Rectal smooth muscle tissue (tissue), 1 donor: ENCODE results near the gene NAT16.
A peak's percentile ranks its signal among the peaks of the same experiment; 100 is the strongest.

Source experiments
- H3K27ac ChIP-seq: one replicate; pipeline ENCODE4 v1.7.0; 2013; ENCODE audit warnings: low read depth, low read length, inconsistent platforms
- H3K27me3 ChIP-seq: one replicate; pipeline ENCODE4 v1.7.0; 2013; ENCODE audit warnings: low read length; ENCODE audit not compliant: control insufficient read depth, insufficient read depth
- H3K36me3 ChIP-seq: one replicate; pipeline ENCODE4 v1.7.0; 2013; ENCODE audit warnings: low read length; ENCODE audit not compliant: control insufficient read depth, insufficient read depth
- H3K4me1 ChIP-seq: one replicate; pipeline ENCODE4 v1.7.0; 2013; ENCODE audit warnings: low read length; ENCODE audit not compliant: control insufficient read depth, insufficient read depth
- H3K4me3 ChIP-seq: one replicate; pipeline ENCODE4 v1.7.0; 2013; ENCODE audit warnings: low read length
- H3K9ac ChIP-seq: one replicate; pipeline ENCODE4 v1.7.0; 2013; ENCODE audit warnings: low read length

The NAT16 gene

DNA sequence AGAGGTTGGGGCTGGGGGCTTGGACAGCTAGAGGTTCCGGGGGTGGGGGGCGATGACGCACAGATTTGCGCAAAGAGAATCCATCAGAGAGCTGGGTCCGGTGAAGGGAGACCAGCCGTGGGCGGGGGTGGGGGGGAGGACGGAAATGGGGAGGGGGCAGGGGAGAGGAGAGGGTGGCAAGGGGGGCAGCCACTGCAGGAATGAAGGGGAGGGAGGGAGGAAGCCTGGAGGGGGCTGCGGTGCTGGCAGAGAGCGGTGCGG is 13.5 kb downstream of the NAT16 start:
- Histone ChIP-seq H3K27ac (no peak overlapping the region), H3K36me3 (no peaks in the 10 kb centered on the region), H3K4me1 (peaks cover 2% of the 10 kb centered on the region), H3K4me3 (no peak overlapping the region), H3K27me3 (peaks cover 70% of the 10 kb centered on the region), H3K9ac (no peak overlapping the region)

DNA sequence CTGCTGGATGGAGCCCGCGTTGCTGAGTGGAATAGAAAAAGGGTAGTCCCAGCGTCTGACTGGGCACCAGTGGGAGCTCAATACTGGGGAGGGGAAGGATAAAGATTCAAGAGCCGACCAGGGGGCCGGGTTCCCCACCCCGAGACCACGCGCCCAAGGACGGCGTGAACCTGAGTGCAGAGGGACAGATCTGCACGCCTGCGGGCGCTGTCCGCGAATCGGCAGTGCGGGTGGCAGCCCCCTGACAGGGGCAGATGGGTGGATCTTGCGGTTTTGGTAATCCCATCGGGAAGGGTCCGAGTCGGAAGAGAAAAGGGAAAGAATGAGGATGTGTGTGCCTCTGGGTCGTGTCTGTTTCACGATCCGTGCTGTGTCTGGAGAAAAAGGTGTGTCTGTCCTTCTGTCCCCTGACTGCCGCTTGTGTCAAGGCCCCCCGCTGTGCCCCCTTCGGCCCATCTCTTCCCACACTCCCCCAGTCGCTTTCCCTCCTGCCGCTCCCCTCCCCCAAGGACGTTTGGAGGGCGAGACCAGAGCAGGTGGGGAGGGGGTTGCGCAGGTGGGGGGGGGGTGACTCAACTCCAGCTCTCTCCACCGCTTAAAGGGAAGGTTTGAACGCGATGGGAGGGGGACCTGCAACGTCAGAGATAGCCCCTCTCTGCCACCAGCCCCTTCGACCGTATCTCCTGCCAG is 14.0 kb downstream of the NAT16 start:
- Histone ChIP-seq H3K27ac (no peak overlapping the region), H3K36me3 (no peaks in the 10 kb centered on the region), H3K9ac (no peak overlapping the region), H3K4me3 (peak overlapping the region; percentile 47), H3K27me3 (peaks cover 66% of the 10 kb centered on the region), H3K4me1 (peaks cover 2% of the 10 kb centered on the region)

- Histone ChIP-seq H3K4me1 (peaks cover 2% of the 10 kb centered on the region), H3K9ac (no peak within 1 kb of the TSS), H3K36me3 (peaks cover 2% of the 10 kb centered on the region), H3K27ac (no peak within 1 kb of the TSS), H3K4me3 (peak within 1 kb of the TSS; percentile 47), H3K27me3 (peaks cover 58% of the 10 kb centered on the region)
Measured at GRCh38 chr7:101165075-101165957, 14.8 kb downstream of the NAT16 start, which contains the start of gene VGF. Gene VGF (minus strand): TSS chr7:101165569. CDS start chr7:101164843, 726 bp downstream.

DNA sequence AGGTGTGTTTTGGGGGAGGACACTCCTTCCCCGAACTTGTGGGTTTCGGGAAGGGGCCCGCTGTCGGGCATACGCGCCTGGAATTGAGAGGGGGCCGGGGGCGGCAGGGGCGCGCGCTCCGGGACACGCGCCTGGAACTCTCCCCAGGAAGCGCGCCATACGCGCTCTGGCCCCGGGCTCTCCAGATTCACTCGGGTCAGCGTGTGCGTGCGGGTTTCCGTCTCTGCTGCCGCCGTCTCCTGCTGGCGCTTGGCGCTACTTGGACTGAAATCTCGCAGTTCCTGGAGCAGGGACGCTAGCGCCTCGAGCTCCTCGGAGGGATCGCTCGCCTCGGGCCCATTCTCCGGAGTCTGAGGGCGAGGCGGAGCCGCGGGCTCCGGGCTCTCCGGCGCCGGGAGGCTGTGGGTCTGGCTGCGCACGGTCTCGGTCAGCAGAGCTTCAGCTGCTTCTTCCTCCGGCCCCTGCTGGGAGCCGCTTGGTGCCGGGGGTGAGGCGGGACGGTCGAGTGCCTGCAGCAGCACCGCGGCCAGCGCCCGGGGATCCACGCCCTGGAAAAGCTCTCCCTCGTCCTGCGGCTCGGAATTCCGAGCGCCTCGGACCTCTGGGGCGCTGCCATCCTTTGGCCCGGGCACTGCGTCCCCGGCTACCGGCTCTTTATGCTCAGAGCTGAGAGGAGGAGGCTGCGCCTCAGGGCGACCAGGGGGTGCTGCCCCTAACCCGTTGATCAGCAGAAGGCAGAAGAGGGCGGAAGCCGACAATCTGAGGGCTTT is 15.8 kb downstream of the NAT16 start:
- Histone ChIP-seq H3K4me1 (peaks cover 2% of the 10 kb centered on the region), H3K27me3 (peaks cover 49% of the 10 kb centered on the region), H3K27ac (no peak overlapping the region), H3K4me3 (peak overlapping the region; percentile 43), H3K36me3 (peaks cover 6% of the 10 kb centered on the region), H3K9ac (no peak overlapping the region)

GRCh38 chr7:101163279-101164070 is 16.6 kb downstream of the NAT16 start:
- peaks cover 9% of the 10 kb centered on the region for H3K36me3 ChIP-seq
- H3K4me3 ChIP-seq = peak overlapping the region; percentile 43
- peaks cover 2% of the 10 kb centered on the region for H3K4me1 ChIP-seq
- H3K27ac ChIP-seq = no peak overlapping the region
- no peak overlapping the region for H3K9ac ChIP-seq
- peaks cover 44% of the 10 kb centered on the region for H3K27me3 ChIP-seq

DNA sequence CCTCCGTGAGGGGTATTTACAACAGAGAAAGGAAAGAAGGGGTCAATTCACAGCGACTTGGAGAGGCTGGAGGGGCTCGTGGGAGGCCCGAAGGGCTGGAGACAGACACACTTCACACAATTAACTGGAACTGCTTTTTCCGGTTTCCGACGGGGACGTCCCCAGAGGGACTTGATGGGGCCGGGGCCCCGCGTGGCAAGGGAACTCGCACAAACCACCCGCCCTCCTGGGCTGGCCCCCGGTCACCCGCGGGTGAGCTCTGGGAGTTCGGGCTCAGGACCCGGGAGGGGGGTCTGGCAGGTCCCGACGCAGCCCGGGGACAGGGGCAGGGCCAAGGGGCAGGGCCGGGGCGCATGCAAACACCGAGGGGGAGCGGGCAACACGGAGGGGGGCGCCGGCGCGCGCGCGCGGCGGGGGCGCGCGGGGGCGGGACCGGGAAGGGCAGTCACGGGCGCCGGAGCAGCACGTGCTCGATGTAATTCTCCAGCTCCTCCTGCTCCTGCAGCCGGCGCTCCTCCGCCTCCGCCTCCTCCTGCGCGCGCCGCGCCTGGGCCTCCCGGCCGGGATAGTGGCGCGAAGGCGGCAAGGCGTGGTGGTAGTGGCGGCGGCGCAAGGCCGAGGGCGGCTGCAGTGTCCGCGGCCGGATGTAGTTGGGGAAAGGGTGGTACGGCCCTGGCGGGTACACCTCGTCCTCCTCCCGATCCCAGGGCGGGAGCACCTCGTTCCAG is 17.4 kb downstream of the NAT16 start:
- Histone ChIP-seq H3K4me1 (peaks cover 2% of the 10 kb centered on the region), H3K36me3 (peaks cover 9% of the 10 kb centered on the region), H3K4me3 (peak overlapping the region; percentile 22), H3K27ac (no peak overlapping the region), H3K27me3 (peaks cover 39% of the 10 kb centered on the region), H3K9ac (no peak overlapping the region)

- no peak overlapping the region for H3K9ac ChIP-seq
- H3K36me3 ChIP-seq = peaks cover 9% of the 10 kb centered on the region
- peaks cover 2% of the 10 kb centered on the region for H3K4me1 ChIP-seq
- peaks cover 32% of the 10 kb centered on the region for H3K27me3 ChIP-seq
- H3K4me3 ChIP-seq = no peak overlapping the region
- H3K27ac ChIP-seq = no peak overlapping the region
Measured at GRCh38 chr7:101161692-101162471, 18.2 kb downstream of the NAT16 start.

GRCh38 chr7:101160910-101161309 is 19.2 kb downstream of the NAT16 start:
- H3K36me3 ChIP-seq = peaks cover 9% of the 10 kb centered on the region
- H3K4me1 ChIP-seq = peaks cover 2% of the 10 kb centered on the region
- H3K4me3 ChIP-seq = no peak overlapping the region
- peaks cover 27% of the 10 kb centered on the region for H3K27me3 ChIP-seq
- no peak overlapping the region for H3K27ac ChIP-seq
- H3K9ac ChIP-seq = no peak overlapping the region

DNA sequence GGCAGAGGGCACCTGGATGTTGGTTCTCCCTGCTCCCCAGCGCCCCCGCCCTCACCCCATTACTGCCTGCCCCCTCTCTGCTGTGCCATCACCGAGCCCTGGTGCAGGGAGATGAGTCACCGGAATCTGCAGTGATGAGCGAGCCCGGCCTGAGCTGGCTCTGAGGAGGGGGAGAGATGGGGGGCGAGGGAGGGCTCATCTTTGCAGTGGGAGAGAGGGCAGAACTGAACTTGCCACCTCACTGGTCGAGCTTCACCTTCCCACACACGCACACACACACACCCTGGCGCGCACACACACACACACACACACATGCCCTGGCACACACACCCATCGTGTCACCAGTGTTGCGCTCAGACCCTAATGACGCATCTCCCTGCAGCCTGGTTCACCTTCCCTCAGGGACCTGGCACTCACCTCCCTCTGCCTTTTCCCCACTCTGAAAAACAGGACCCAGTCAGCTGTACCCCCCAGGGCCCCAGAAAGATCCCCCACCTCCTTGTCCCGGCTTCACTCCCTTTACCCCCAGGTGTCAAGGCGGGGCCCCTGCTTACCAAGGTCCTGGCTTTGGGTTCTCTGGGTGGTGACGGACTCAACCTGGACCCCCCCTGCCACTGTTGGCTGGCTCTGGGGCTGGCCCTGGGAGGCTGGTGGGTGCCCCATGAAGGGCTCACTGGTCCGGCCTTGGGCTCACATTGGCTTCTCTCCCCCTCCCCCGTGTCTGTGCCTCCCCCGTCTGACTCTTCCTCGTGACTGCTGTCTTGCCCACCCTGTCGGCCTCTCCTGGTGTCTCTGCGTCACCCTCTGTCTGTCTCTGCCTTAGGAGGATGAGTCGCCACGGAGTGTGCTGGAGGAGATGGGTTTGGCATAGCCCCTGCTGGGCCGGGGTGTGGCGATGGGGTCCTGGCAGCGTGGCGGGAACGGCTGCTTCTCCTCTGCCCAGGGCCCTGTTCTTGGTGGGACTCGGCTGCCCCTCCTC is 20.1 kb downstream of the NAT16 start:
- no peak overlapping the region for H3K4me3 ChIP-seq
- no peak overlapping the region for H3K27ac ChIP-seq
- H3K9ac ChIP-seq = no peak overlapping the region
- no peaks in the 10 kb centered on the region for H3K4me1 ChIP-seq
- peaks cover 9% of the 10 kb centered on the region for H3K36me3 ChIP-seq
- H3K27me3 ChIP-seq = peaks cover 21% of the 10 kb centered on the region

DNA sequence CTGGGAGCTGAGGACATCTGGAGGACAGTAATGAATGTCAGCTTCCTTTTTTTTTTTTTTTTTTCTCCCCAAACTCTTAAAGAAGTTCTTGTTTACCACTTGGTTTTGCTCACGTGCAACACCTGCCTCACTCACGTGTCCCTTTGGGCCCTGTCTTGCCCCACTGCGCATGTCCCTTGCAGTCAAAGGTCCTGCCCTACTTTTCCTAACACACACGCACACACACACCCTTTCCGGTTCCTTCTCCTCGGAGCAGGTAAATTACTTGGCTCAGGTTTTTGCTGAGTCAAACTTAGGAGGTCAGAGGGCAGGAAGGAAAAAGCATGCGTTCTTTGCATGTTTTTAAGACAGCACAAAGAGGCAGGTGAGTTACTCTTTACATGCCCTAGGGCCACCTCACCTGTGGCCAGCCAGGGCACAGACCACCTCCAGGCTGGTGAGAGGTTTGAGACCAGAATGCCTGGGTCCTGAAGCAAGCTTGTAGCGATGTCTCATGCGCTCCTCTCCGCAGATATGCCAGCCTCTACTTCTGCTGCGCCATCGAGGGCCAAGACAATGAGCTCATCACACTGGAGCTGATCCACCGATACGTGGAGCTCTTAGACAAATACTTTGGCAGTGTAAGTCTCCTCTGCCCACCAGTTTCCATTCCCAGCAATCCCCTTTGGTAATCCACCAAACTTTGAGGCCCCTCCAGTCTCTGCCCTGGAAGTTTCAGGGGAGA is 23.1 kb downstream of the NAT16 start:
- Histone ChIP-seq H3K4me1 (no peaks in the 10 kb centered on the region), H3K27ac (no peak overlapping the region), H3K9ac (no peak overlapping the region), H3K4me3 (no peak overlapping the region), H3K36me3 (peaks cover 9% of the 10 kb centered on the region), H3K27me3 (peaks cover 4% of the 10 kb centered on the region)
